HepG2 (cell line): ENCODE results near the gene CCDC191. TPM values are rescaled to one million over a fixed set of nuclear protein-coding genes. Genes with fewer than 3 reads are reported as not detected.

Experiments used
- ATAC-seq: fragments of 200-7000 bp; cut with Tn5 transposase; 3 replicates; pipeline ENCODE4 v1.9.1; 2020; ENCODE audit warnings: mild to moderate bottlenecking, moderate library complexity
- BruUV-seq: library from RNA; stranded (reverse); fragments of 400-500 nt; replicated peaks from 2 replicates; lab custom pipeline; 2021; lab: Mats Ljungman, UMichigan
- CTCF ChIA-PET: fragments of 300-600 bp; formaldehyde crosslinking; extraction: SDS; loops from one replicate; lab custom pipeline; 2021; ENCODE audit warnings: low total read pairs, inconsistent platforms, low intra/inter-chr PET ratio; lab: Yijun Ruan, JAX
- POLR2A ChIA-PET: fragments of 350-600 bp; sonication (Branson Sonifier 250); formaldehyde crosslinking; loops from one replicate; lab custom pipeline; 2020; ENCODE audit warnings: antibody characterized with exemption, inconsistent platforms; lab: Yijun Ruan, JAX
- DNase-seq: peaks from one replicate; pipeline ENCODE4 v3.0.0-alpha.2; 2015; ENCODE audit warnings: low spot score
- FAIRE-seq: peaks from 3 replicates; lab custom pipeline; 2011; peaks lifted over from hg19 to GRCh38; lab: Jason Lieb, UNC
- H2AFZ ChIP-seq: one replicate; pipeline ENCODE4 v1.6.1; 2011; ENCODE audit warnings: low read length, inconsistent platforms
- H3K27ac ChIP-seq: fragments of 300-600 bp; 3 replicates; pipeline ENCODE4 v1.8.0; 2011; ENCODE audit warnings: mixed run types, mild to moderate bottlenecking, mixed read lengths, low read length, inconsistent platforms; ENCODE audit not compliant: insufficient read depth; ENCODE audit errors: extremely low read length
- H3K27me3 ChIP-seq, 2 experiments: fragments of 200-600 bp in 1 of 2; 2 replicates in 1 of 2; 3 replicates in 1 of 2; pipeline versions ENCODE4 v1.6.0 to v1.8.0; 2011; ENCODE audit warnings: low read length in 2 of 2, mild to moderate bottlenecking in 2 of 2, moderate library complexity in 2 of 2, inconsistent platforms in 1 of 2; ENCODE audit not compliant: insufficient read depth in 2 of 2, control insufficient read depth in 1 of 2
- H3K36me3 ChIP-seq, 2 experiments: fragments of 200-600 bp in 1 of 2; replicated peaks in 1 of 2; 2 replicates in 1 of 2; 3 replicates in 1 of 2; pipeline versions ENCODE4 v1.5.1 to v1.8.0; 2011; ENCODE audit warnings: low read length in 2 of 2, inconsistent platforms in 1 of 2; ENCODE audit not compliant: insufficient read depth in 2 of 2, control insufficient read depth in 1 of 2
- H3K4me1 ChIP-seq: 2 replicates; pipeline ENCODE4 v1.5.1; 2012; ENCODE audit warnings: low read length, inconsistent platforms; ENCODE audit not compliant: insufficient read depth
- H3K4me2 ChIP-seq: 2 replicates; pipeline ENCODE4 v1.6.0; 2011; ENCODE audit warnings: low read depth, low read length, inconsistent platforms
- H3K4me3 ChIP-seq, 3 experiments: fragments of 200-600 bp in 1 of 3; sonication (generic), shearing (Covaris generic) in 1 of 3; replicated peaks in 1 of 3; 2 replicates each; pipeline ENCODE4 v1.5.1; 2011 to 2016; ENCODE audit warnings: low read length in 3 of 3, inconsistent platforms in 2 of 3, low read depth in 2 of 3, mild to moderate bottlenecking in 2 of 3, control low read depth in 1 of 3, mixed read lengths in 1 of 3; ENCODE audit not compliant: insufficient read depth in 1 of 3
- H3K79me2 ChIP-seq: one replicate; pipeline ENCODE4 v1.6.1; 2011; ENCODE audit warnings: low read length, inconsistent platforms; ENCODE audit not compliant: insufficient read depth
- H3K9ac ChIP-seq: 2 replicates; pipeline ENCODE4 v1.6.0; 2011; ENCODE audit warnings: mild to moderate bottlenecking, low read depth, low read length, inconsistent platforms; ENCODE audit not compliant: insufficient read depth
- H3K9me3 ChIP-seq: 2 replicates; pipeline ENCODE4 v1.5.1; 2012; ENCODE audit warnings: mild to moderate bottlenecking, low read length
- H4K20me1 ChIP-seq: 2 replicates; pipeline ENCODE4 v1.6.0; 2011; ENCODE audit warnings: inconsistent platforms, mild to moderate bottlenecking, low read length, moderate library complexity; ENCODE audit not compliant: insufficient read depth
- KMT2A ChIP-seq: sonication (generic); formaldehyde crosslinking; IDR thresholded peaks from 2 replicates; pipeline ENCODE4 v1.4.0; 2020; ENCODE audit warnings: missing genetic modification reagents
- MEIS1 ChIP-seq: sonication (generic); formaldehyde crosslinking; IDR thresholded peaks from 2 replicates; pipeline ENCODE4 v1.9.0; 2021; ENCODE audit warnings: mild to moderate bottlenecking, missing genetic modification reagents, moderate library complexity, borderline replicate concordance
- RORA ChIP-seq: sonication (generic); formaldehyde crosslinking; IDR thresholded peaks from 2 replicates; pipeline ENCODE4 v1.5.0; 2020; ENCODE audit warnings: mild to moderate bottlenecking, missing genetic modification reagents, moderate library complexity
- SNAI1 ChIP-seq: sonication (generic); formaldehyde crosslinking; IDR thresholded peaks from 2 replicates; pipeline ENCODE4 v1.5.0; 2020; ENCODE audit warnings: mild to moderate bottlenecking, missing genetic modification reagents, borderline replicate concordance
- ZNF17 ChIP-seq: sonication (generic); formaldehyde crosslinking; IDR thresholded peaks from 2 replicates; pipeline ENCODE4 v1.5.0; 2020; ENCODE audit warnings: mild to moderate bottlenecking, missing genetic modification reagents
- ZNF558 ChIP-seq: sonication (generic); formaldehyde crosslinking; IDR thresholded peaks from 2 replicates; pipeline ENCODE4 v1.9.0; 2022; ENCODE audit warnings: mild to moderate bottlenecking, missing genetic modification reagents, borderline replicate concordance
- WGBS: methylation state at CpG from one replicate; pipeline ENCODE4 v1.1.6; 2017; ENCODE audit warnings: low lambda C conversion rate; 5-methylcytosine and 5-hydroxymethylcytosine counted together
- in situ Hi-C: cut with HindIII; loops from 2 replicates; pipeline ENCODE4 v1.10.0; 2017; ENCODE audit warnings: low pct_unique_long_range_greater_than_20kb; ENCODE audit not compliant: extremely low pct_ligation_motif_present
- intact Hi-C: fragments of 100-400 bp; cut with micrococcal nuclease; formaldehyde crosslinking; loops from one replicate; pipeline ENCODE4 v1.10.0; 2022; ENCODE audit not compliant: unreplicated experiment
- polyA plus RNA-seq, 8 experiments: library from polyadenylated mRNA; depleted of rRNA in 3 of 8; stranded (reverse) in 7 of 8; unstranded in 1 of 8; fragments of >200 nt; fragmentation: Illumina TruSeq in 4 of 8; extraction: Trizol in 4 of 8; gene quantifications; 2 replicates each; pipeline versions ENCODE4 v1.2.1 to v1.2.3, GENCODE V29; 2011 to 2016; ENCODE audit warnings: low read depth in 4 of 8, missing spikeins in 1 of 8, mixed read lengths in 1 of 8; ENCODE audit not compliant: insufficient read depth in 1 of 8
- total RNA-seq, 5 experiments: library from RNA; depleted of rRNA; stranded (reverse); fragments of >200 nt; fragmentation: Illumina TruSeq; extraction: Trizol; gene quantifications; 2 replicates each; pipeline ENCODE4 v1.2.3, GENCODE V29; 2016; ENCODE audit warnings: low read depth in 1 of 5
- TF ChIP-seq, protein P1 (sequence below): sonication (generic); formaldehyde crosslinking; IDR thresholded peaks from 2 replicates; pipeline ENCODE4 v1.4.0; 2020; ENCODE audit warnings: missing genetic modification reagents, borderline replicate concordance

Gene CCDC191
- total and polyA plus RNA-seq, 2 of the 13 experiments (the other 11 are each of a cell fraction or from before 2014, with no cell fraction given): 0.91 to 1.4 TPM

GRCh38 chr3:114025451-114025850 is 30.9 kb downstream of the CCDC191 start:
- WGBS: 37% methylated on average over 2 of the region's 2 CpGs
- no peak for DNase-seq
- Histone ChIP-seq H3K9me3 (no peaks in the 10 kb centered on the region), H3K36me3 (no peaks in the 10 kb centered on the region), H4K20me1 (no peaks in the 10 kb centered on the region), H3K4me2 (no peak overlapping the region), H2AFZ (no peak overlapping the region), H3K9ac (no peak overlapping the region), H3K4me1 (no peaks in the 10 kb centered on the region), H3K4me3 (no peak overlapping the region), H3K27ac (no peak overlapping the region), H3K79me2 (no peaks in the 10 kb centered on the region), H3K27me3 (no peaks in the 10 kb centered on the region)
- no peak for ATAC-seq
- ChIA-PET CTCF (no interaction called here), POLR2A (no interaction called here)
- TF ChIP-seq, protein P1, sequence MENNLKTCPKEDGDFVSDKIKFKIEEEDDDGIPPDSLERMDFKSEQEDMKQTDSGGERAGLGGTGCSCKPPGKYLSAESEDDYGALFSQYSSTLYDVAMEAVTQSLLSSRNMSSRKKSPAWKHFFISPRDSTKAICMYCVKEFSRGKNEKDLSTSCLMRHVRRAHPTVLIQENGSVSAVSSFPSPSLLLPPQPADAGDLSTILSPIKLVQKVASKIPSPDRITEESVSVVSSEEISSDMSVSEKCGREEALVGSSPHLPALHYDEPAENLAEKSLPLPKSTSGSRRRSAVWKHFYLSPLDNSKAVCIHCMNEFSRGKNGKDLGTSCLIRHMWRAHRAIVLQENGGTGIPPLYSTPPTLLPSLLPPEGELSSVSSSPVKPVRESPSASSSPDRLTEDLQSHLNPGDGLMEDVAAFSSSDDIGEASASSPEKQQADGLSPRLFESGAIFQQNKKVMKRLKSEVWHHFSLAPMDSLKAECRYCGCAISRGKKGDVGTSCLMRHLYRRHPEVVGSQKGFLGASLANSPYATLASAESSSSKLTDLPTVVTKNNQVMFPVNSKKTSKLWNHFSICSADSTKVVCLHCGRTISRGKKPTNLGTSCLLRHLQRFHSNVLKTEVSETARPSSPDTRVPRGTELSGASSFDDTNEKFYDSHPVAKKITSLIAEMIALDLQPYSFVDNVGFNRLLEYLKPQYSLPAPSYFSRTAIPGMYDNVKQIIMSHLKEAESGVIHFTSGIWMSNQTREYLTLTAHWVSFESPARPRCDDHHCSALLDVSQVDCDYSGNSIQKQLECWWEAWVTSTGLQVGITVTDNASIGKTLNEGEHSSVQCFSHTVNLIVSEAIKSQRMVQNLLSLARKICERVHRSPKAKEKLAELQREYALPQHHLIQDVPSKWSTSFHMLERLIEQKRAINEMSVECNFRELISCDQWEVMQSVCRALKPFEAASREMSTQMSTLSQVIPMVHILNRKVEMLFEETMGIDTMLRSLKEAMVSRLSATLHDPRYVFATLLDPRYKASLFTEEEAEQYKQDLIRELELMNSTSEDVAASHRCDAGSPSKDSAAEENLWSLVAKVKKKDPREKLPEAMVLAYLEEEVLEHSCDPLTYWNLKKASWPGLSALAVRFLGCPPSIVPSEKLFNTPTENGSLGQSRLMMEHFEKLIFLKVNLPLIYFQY: no peak
- TF ChIP-seq KMT2A (CRISPR knock-in tag) (no peak), RORA (CRISPR knock-in tag) (no peak), MEIS1 (CRISPR knock-in tag) (no peak), ZNF17 (no peak), ZNF558 (CRISPR knock-in tag) (no peak), SNAI1 (no peak)
- no TSS peak for BruUV-seq
- no peak for FAIRE-seq
- in situ Hi-C loops: no loop called here
- intact Hi-C loops: no loop called here
